ENCODE data around the gene UBA1.

The UBA1 gene

GRCh38 chrX:47164420-47164819 is 29.2 kb upstream of the UBA1 start:
- TF ChIP-seq CTCF (IDR thresholded peaks at IDR 0.05): no peak

DNA sequence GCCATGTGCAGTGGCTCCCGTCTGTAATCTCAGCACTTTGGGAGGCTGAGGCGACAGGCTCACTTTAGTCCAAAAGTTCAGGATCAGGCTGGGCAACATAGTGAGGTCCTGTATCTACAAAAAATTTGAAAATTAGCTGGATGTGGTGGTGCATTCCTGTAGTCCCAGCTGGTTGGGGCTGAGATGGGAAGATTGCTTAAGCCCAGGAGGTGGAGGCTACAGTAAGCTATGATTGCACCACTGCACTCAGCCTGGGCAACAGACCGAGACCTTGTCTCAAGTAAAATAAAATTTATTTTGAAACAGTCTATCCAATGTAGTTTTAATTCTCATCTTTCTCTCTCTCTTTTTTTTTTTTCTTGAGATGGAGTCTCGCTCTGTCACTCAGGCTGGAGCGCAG is 27.5 kb upstream of the UBA1 start:
- TF ChIP-seq CTCF (IDR thresholded peaks at IDR 0.05): no peak

- no peak for TF ChIP-seq CTCF (IDR thresholded peaks at IDR 0.05)
Observed at GRCh38 chrX:47168495-47169073, 25.0 kb upstream of the UBA1 start.

GRCh38 chrX:47169273-47169672 is 24.4 kb upstream of the UBA1 start:
- no peak for TF ChIP-seq CTCF (IDR thresholded peaks at IDR 0.05)

GRCh38 chrX:47169726-47170515 is 23.7 kb upstream of the UBA1 start:
- TF ChIP-seq CTCF (IDR thresholded peaks at IDR 0.05): no peak

- TF ChIP-seq CTCF (IDR thresholded peaks at IDR 0.05): no peak
Observed at GRCh38 chrX:47170861-47171692, 22.6 kb upstream of the UBA1 start.

DNA sequence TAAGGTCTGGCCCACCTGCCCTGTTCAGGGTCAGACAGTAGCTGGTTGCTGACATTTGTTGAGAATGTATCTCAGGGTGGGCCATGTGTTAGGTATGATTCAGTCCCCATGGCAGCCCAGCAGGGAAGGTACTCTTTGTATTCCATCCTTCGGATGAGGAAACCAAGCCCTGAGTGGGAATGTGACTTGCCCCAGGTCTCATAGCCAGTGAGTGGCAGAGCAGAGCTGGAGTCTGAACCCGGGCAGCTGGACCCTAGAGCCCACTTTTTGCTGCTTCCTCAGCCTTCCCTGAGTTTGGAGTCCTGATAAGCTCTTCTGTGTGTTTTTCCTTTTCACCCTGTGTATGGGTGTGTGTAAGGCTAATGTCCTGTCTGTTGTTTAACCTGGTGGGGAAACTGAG is 21.6 kb upstream of the UBA1 start:
- no peak for TF ChIP-seq CTCF (IDR thresholded peaks at IDR 0.05)

Measured in LNCAP (cell line).